NCI-H1417 treated with DMSO at 0.1 percent for 48 hours (cell line): Measurements from ENCODE around the gene USP9X.
"Not testable (repeated sequence)": the region's sequence is repeated elsewhere in the genome, so short reads cannot be mapped to it uniquely, and the experiment has no call there.

Source experiments
- DNase-seq: peaks from one replicate; lab custom pipeline; 2025; lab: John Stamatoyannopoulos, UW

Gene USP9X

DNA sequence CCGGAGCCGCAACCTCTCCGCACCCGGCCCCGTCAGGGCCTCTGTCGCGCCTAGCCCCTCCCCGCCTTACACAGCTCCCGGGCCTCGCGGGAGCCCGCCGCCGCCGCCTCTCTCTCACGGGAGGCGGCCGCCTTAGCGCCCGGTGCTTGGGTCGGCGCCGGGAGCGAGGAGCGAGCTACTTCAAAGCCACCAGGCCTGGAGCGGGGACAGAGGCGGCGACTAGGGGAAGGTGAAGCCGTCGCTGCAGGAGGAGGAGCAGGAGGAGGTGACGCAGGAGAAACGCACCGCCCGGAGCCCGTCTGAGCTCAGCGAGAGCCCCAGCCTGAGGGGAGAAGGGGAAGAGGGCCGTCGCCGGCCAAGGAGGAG is 250 bp downstream of the USP9X start:
- no peak for DNase-seq

- no peak for DNase-seq
These were observed 807 bp downstream of the USP9X start for GRCh38 chrX:41085878-41086626.

DNA sequence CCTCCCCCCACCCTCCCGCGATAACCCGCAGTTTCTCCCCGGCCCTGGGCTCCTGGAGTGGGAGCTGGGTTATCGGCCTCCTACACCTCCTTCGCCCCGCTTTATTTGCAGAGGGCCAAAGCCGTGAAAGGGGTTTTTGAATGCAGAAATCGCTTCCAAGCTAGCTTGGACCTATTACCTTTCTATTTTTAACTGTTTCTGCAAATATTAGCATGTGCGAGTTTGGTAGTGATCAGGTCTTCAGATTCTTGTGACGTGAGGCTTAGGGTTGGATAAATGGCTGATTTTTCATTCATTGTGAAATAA is 1.3 kb downstream of the USP9X start:
- DNase-seq: no peak

- DNase-seq: no peak
These were observed 2.0 kb downstream of the USP9X start for GRCh38 chrX:41087201-41087600.

- no peak for DNase-seq
These were observed 5.5 kb downstream of the USP9X start for GRCh38 chrX:41090568-41091238.

GRCh38 chrX:41092776-41093175 is 7.5 kb downstream of the USP9X start:
- DNase-seq: no peak

DNA sequence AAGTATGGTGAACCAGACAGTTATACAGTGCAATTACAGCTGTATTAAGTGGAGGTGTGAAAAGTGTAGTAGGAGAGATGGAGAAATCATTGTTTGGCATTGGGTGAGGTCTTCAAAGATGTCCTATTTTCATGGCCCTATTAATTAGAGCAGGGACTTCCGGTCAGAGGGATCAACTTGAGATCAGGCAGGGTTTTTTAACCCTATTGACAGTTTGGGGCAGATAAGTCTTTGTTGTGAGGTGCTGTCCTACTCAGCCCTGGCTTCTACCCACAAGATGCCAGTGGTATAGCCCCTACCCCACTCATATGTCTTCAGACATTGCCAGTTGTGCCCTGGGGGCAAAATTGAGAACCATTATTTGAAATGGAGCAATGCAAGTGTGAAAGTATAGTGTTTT is 9.9 kb downstream of the USP9X start:
- no peak for DNase-seq

GRCh38 chrX:41095908-41096307 is 10.7 kb downstream of the USP9X start:
- no peak for DNase-seq

DNA sequence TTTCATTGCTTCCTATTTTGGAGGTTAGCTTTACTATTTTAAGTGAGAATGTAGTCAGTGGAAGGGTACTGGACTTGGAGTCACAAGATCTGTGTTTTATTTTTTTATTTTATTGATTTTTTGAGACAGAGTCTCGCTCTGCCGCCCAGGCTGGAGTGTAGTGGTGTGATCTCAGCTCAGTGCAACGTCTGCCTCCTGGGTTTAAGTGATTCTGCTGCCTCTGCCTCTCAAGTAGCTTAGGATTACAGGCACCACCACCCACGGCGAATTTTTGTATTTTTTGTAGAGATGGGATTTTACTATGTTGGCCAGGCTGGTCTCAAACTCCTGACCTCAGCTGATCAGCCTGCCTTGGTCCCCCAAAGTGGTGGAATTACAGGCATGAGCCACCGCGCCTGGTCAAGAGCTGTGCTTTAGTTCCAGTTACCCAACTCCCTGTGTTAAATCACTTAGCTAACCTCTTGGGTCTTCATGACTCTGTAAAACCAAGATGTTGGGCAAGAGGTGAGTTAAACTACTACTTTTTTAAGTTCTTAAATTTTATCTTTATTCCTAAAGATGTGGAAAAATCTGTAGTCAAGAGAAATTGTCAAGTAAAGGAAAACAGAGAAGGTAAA is 11.2 kb downstream of the USP9X start:
- DNase-seq: no peak

- no peak for DNase-seq
These were observed 12.1 kb downstream of the USP9X start for GRCh38 chrX:41097326-41097725.

- no peak for DNase-seq
These were observed 15.0 kb downstream of the USP9X start for GRCh38 chrX:41100200-41100599.

GRCh38 chrX:41100819-41101218 is 15.6 kb downstream of the USP9X start:
- no peak for DNase-seq

DNA sequence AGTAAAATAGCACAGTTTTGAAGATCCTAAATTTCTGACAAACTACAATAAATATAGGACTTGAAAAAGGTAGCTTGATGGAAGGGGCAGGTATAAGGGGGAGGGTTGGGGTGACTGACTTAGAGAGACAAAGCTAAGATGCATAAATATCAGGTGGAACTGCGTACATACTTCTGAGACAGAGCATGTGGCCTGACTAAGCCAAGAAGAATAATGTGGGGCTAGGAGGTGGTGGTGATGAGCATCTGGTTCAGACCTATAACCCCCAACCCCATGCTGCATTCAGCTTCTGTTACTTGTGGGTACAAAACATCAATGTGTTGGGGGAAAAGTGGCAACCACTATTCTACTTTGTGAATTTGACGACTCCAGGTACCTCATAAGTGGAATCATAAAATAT is 19.8 kb downstream of the USP9X start:
- DNase-seq: no peak

GRCh38 chrX:41106257-41106656 is 21.0 kb downstream of the USP9X start:
- not testable (repeated sequence) for DNase-seq

GRCh38 chrX:41108007-41108406 is 22.8 kb downstream of the USP9X start:
- DNase-seq: no peak

DNA sequence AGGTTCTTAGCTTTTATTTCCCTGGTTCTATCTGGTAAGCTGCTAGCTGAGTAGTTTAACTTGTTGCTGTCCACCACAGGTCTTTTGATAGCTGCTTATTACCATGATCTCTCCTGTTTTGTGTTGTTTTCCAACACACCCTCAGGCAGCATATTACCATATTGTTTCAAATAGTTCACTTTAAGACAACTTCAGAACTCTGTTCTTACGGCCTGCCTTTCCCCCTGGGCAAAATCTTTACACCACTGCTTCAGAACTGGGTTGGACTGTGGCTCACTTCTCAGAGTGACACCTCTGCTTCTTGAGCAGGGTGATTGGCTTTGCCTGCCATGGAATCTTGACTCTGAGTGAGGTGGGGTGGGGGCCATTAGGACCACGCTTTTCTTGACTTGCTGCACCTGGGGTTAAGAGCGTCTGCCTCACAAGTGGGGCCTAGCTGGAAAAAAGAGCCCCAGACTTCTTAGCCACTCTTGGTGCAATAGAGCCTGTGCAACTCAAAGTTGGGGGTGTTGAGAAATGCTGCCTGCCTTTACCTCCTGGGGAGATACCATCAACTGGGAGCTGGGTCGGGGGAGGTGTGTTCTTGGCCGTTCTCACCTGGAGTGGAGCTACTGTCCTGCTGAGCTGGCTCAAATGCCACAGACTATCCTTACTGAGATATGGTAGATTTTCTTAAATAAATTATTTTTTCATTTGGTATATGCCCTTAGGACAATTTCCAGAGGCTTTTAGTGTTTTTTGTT is 23.4 kb downstream of the USP9X start:
- DNase-seq: no peak

GRCh38 chrX:41110801-41111625 is 25.8 kb downstream of the USP9X start:
- DNase-seq: no peak

DNA sequence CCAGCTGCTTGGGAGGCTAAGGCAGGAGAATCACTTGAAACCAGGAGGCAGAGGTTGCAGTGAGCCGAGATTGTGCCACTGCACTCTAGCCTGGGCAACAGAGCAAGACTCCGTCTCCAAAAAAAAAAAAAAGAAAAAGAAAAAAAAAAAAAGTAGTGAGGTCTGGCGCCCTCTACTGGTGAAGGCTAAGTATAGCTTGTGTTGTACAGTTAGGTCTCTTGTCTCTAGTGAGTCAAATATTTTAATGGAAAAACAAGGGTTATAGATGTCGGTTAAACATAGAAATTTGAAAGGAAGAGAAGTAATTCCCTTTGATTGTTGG is 29.8 kb downstream of the USP9X start:
- not testable (repeated sequence) for DNase-seq

- DNase-seq: no peak
These were observed 31.7 kb downstream of the USP9X start for GRCh38 chrX:41116948-41117347.

DNA sequence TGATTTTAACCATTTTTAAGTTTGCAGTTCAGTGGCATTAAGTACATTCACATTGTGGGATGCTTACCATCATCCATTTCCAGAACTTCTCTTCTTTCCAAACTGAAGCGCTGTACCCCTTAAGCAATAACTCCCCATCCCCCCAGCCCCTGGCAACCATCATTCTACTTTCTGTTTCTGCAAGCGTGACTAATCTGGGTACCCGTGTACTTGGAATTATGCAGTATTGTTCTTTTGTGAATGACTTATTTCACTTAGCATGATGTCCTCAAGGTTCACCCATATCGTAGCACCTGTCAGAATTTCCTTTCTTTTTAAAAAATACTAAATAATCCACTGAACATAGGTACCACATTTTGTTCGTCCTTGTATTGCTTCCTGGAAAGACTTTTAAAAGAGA is 32.9 kb downstream of the USP9X start:
- DNase-seq: no peak

DNA sequence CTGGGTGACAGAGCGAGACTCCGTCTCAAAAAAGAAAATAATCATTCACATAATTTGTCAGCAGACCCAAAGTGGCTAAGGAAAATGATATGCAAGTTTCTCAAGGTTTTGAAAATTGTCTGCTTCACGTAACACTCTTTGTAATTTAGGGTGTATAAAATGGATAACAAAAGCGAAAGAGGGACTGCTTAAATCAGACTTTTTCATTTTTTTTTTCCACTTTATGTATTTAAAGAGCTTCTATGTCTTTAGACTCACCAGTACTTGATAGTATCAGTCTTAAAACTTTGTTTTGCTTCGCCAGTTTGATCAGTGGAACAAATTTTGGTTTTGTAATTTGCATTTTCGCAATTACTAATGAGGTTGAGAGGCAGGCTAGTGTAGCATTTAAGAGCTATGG is 34.6 kb downstream of the USP9X start:
- no peak for DNase-seq

DNA sequence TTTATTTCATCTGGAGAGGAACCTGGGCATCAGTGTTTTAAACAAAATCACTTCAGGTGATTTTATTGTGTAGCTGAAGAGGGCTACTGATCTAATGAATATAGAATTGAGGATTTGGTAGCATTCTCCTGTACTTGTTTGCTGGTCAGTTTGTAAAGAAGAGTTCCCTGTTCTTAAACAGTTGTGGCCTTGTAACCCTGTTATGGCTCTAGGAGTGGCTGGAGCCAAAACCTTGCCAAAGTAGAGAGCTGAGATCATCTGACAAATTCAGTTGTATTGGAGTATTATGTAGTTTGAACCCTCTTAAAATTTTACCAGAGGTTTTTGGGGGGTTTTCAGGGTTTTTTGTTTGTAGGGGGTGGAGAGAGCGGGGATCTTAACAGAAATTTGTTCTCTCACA is 36.5 kb downstream of the USP9X start:
- DNase-seq: no peak
